GM12865 (cell line): ENCODE measurements around the gene ENPP4.

ENCODE experiments used
- DNase-seq: peaks from one replicate; pipeline ENCODE4 v3.0.0; 2010; ENCODE audit warnings: low read depth
- H3K4me3 ChIP-seq: 2 replicates; pipeline ENCODE4 v1.5.1; 2011; ENCODE audit warnings: mild to moderate bottlenecking, low read depth, low read length, control low read depth
- TF ChIP-seq, protein P1 (sequence below): IDR thresholded peaks from 2 replicates; pipeline ENCODE4 v1.5.1; 2011; ENCODE audit warnings: low read length, control low read depth, low read depth, inconsistent platforms; ENCODE audit not compliant: insufficient read depth; ENCODE audit errors: missing control alignments

ENPP4 gene

DNA sequence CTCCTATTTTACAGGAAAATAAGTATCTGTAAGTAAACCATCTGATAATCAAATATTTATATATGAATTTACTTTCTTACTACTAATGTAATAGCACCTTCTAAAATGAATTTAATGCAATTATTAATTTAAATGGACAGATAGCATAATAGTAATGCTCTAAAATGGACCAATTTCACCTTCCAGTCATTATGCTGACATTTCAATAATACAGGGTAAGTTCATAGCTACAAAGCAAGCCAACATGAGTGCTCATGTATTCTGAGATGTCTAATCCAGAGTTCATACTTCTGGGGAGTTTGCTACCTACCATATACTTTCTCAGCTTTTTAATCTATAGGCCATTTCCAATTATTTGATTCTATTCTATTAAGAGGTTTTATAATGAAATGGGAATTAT, 29.4 kb downstream of the ENPP4 start:
- no peak for DNase-seq
- no peak overlapping the region for H3K4me3 ChIP-seq
- TF ChIP-seq, protein P1, sequence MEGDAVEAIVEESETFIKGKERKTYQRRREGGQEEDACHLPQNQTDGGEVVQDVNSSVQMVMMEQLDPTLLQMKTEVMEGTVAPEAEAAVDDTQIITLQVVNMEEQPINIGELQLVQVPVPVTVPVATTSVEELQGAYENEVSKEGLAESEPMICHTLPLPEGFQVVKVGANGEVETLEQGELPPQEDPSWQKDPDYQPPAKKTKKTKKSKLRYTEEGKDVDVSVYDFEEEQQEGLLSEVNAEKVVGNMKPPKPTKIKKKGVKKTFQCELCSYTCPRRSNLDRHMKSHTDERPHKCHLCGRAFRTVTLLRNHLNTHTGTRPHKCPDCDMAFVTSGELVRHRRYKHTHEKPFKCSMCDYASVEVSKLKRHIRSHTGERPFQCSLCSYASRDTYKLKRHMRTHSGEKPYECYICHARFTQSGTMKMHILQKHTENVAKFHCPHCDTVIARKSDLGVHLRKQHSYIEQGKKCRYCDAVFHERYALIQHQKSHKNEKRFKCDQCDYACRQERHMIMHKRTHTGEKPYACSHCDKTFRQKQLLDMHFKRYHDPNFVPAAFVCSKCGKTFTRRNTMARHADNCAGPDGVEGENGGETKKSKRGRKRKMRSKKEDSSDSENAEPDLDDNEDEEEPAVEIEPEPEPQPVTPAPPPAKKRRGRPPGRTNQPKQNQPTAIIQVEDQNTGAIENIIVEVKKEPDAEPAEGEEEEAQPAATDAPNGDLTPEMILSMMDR: no peak

DNA sequence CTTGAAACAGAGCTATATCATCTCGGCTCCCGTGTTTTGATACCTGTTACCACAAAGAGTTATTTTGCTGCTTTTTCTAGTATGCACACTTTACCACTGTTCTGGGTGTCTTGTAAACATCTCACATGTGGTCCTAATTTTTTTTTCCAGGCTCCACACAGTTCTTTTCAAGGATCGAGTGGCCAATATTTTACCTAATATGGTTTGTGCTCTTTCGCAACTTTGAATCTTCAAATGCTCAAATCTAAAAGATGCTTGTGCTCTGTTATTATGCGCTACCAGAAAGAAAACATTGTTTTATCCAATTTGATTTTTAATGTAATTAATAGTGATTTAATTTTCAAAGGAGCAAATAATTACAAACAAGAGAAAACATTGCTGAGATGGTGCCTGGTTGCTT, 30.3 kb downstream of the ENPP4 start:
- no peak for DNase-seq
- TF ChIP-seq, protein P1: no peak
- H3K4me3 ChIP-seq: no peak overlapping the region

DNA sequence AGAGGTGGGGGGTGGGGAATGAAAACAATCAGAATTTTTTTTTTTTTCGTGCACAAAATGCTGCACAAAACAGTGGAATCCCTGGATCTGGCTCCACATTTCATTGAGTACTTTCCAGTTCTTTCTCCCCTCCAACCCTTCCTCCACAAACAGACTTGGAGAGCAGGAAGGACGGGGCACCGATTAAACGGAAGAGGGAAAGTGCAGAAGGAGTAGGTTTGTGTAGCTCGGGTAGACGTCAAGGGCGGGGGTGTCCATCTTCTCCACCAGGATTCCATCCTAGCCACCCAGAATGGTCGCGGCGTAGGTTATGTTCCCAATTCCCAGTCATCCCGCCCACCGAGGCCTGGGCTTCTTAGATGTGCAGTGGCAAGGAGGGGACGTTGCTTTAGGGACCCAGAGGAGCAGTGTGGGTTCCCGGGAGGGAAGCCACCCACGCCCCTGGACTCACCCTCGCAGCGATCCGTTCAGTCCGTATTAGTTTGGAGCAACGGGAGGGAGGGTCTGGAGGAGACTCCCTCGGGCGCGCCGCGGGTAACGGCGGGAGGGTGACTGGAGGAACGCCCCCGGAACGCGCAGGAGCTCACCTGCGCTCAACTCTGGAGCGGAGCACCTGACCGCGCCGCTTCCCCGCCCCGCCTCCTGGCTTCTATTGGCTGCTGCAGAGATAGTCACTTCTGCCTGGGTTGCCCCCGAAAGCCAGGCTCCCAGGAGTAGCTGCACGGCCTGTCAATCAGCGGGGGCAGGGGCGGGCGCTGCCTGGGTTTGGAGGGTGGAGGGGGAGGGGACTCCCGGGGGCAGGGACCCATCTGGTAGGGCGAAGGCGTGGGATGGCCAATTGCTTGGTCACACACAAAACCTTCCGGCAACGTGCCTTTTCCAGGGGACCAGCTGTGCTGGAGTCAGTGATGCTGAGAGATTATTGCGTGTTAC, 40.8 kb downstream of the ENPP4 start, which contains the start of gene ENPP5:
TSS of gene ENPP5 (minus strand) at position 624 of the 933 bp plus-strand sequence. CDS start 2,718 bp downstream, outside the sequence.
- TF ChIP-seq, protein P1: no peak
- DNase-seq: peak; percentile 38
- H3K4me3 ChIP-seq: peak within 1 kb of the TSS; percentile 15

DNA sequence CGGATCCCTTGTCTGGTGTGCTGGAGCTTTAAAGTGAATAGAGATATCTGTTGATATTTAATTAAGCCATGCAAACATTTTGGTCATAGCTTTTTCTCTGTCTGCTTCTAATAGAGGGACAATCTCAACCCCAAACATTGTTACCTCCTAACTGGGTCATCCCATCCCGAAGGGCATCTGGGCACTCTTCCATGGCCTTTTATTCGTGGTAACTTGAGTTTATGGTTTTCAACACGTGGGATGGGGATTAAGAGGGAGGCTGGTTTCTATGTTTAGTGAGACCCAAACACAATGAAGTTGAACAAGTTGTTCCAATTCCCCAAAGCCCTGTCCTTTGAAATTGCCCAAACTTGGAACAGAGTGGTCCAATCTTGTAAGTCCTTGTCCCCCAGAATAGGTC, 42.4 kb downstream of the ENPP4 start:
- TF ChIP-seq, protein P1: no peak
- DNase-seq: no peak
- H3K4me3 ChIP-seq: no peak overlapping the region

DNA sequence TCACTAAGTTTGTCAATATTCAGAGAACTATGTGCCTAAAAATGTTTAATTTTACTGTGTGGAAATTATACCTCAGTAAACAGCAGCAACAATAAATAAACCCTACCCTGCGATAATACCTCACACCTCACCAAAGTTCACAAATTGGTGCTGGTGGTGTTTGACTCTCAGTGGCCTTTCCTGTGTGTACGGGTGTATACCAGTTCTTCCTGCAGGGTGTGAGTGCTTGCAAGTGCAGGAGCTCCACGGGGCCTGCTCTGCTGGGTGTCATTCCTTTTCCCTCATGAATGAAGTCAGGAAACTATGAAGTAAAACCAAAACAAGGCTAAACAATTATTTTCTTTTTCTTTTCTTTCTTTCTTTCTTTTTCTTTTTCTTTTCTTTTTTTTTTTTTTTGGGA, 45.1 kb downstream of the ENPP4 start:
- no peak for DNase-seq
- TF ChIP-seq, protein P1: no peak
- H3K4me3 ChIP-seq: no peak overlapping the region

DNA sequence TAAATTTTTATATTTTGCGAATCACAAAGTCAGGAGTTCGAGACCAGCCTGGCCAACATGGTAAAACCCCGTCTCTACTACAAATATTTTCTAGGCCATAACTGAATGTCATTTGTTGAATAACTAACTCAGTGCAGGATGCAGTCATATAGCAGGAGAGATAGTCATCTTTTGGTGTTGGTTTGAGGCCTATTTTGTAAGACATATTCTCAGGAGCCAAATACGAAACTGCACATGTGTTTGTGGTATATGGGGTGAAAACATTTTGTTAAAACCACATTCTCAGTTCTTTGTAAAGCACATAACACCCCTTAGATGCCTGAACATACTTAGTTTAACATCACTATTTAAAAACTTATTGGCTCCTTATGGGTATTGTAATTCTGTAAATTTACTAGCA, 45.7 kb downstream of the ENPP4 start:
- DNase-seq: peak; percentile 73
- H3K4me3 ChIP-seq: no peak overlapping the region
- TF ChIP-seq, protein P1: no peak
